ENCODE results near the gene TSPAN15.

- TF ChIP-seq CTCF (IDR thresholded peaks at IDR 0.05; ENCODE audit: borderline replicate concordance, extremely low read depth, low read length, poor library complexity, severe bottlenecking) = no peak
- TF ChIP-seq EZH2 (IDR thresholded peaks at IDR 0.05; ENCODE audit: borderline replicate concordance, low read depth, low read length, severe bottlenecking) = no peak
Observed at GRCh38 chr10:69475433-69475830, 24.2 kb downstream of the TSPAN15 start.

All from DND-41 (cell line).